Measurements from ENCODE around the gene SPTBN5. TPM values are rescaled to one million over a fixed set of nuclear protein-coding genes. Genes with fewer than 3 reads are reported as not detected.

Gene SPTBN5
- total and polyA plus RNA-seq, 12 donors: under 0.01 to 6.8 (median 0.55) TPM

DNA sequence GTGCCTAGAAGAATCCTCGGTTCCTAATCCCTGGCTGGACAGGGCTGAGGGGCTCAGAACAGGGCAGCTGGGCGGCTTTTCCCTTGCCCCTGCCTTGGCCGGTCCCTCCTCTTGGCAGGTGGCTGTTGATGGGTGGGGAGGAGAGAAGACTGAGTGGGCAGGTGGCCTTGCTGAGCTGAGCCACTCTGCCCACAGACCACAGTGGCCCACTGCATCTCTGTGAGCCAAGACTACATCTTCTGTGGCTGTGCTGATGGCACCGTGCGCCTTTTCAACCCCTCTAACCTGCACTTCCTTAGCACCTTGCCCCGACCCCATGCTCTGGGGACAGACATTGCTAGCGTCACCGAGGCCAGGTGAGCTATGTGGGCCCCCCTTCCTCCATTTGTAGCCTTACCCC lies 80.4 kb downstream of the SPTBN5 start:
- no peak overlapping the region for H3K4me3 ChIP-seq
- 92 to 95% (median 93%) methylated on average over 6 to 8 of the region's 8 CpGs for WGBS, 4 donors
- H3K36me3 ChIP-seq (replicated peaks in 1 of 2): peaks cover 0 to 60% of the 10 kb centered on the region in 2 donors
- no peak overlapping the region for H3K27ac ChIP-seq
- no peaks in the 10 kb centered on the region for H3K27me3 ChIP-seq
- peaks cover 0 to 4% of the 10 kb centered on the region in 2 donors for H3K4me1 ChIP-seq (replicated peaks in 1 of 2)
- no peak for TF ChIP-seq POLR2A (IDR thresholded peaks at IDR 0.05)
- TF ChIP-seq, protein P1, sequence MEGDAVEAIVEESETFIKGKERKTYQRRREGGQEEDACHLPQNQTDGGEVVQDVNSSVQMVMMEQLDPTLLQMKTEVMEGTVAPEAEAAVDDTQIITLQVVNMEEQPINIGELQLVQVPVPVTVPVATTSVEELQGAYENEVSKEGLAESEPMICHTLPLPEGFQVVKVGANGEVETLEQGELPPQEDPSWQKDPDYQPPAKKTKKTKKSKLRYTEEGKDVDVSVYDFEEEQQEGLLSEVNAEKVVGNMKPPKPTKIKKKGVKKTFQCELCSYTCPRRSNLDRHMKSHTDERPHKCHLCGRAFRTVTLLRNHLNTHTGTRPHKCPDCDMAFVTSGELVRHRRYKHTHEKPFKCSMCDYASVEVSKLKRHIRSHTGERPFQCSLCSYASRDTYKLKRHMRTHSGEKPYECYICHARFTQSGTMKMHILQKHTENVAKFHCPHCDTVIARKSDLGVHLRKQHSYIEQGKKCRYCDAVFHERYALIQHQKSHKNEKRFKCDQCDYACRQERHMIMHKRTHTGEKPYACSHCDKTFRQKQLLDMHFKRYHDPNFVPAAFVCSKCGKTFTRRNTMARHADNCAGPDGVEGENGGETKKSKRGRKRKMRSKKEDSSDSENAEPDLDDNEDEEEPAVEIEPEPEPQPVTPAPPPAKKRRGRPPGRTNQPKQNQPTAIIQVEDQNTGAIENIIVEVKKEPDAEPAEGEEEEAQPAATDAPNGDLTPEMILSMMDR (IDR thresholded peaks at IDR 0.05): no peak
- H3K9me3 ChIP-seq (replicated peaks in 1 of 3): no peaks in the 10 kb centered on the region
- DNase-seq: no peak
- intact Hi-C loops (cut with DNase I): loop anchor here (5.0 kb wide), 3 partner anchors 41 to 256 kb away; partner anchors contain the start of genes MAPKBP1 (in 1 of the 2) and TYRO3 (in 1 of the 2)

DNA sequence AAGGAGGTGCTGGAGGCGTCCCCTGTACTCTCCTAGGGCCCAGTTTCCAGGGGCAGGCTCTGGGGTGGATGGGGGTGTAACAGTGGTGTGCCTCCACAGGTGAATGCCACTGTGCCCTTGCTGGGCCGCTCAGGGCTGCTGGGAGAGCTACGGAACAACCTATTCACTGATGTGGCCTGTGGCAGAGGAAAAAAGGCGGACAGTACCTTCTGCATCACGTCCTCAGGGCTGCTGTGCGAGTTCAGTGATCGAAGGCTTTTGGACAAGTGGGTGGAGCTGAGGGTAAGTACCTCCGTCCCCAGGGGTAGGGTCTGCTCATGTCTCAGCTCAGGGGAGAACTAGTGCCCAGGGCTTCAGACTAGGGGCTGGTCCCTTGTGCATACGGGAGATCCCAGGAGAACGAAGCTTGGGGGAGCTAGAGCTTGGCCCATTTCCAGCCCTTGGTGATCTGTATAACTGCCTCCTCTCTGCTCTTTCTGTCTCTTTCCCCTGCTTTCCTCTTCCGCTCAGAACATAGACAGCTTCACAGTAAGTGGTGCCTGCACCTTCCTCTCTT lies 81.0 kb downstream of the SPTBN5 start:
- Histone ChIP-seq H3K27ac (no peak overlapping the region), H3K27me3 (no peaks in the 10 kb centered on the region), H3K4me3 (no peak overlapping the region), H3K4me1 (replicated peaks in 1 of 2) (peaks cover 0 to 4% of the 10 kb centered on the region in 2 donors), H3K36me3 (replicated peaks in 1 of 2) (peaks cover 0 to 55% of the 10 kb centered on the region in 2 donors), H3K9me3 (replicated peaks in 1 of 3) (no peaks in the 10 kb centered on the region)
- TF ChIP-seq POLR2A (IDR thresholded peaks at IDR 0.05): no peak
- TF ChIP-seq, protein P1 (IDR thresholded peaks at IDR 0.05): no peak
- intact Hi-C loops (cut with DNase I): loop anchor here (5.0 kb wide), 3 partner anchors 41 to 256 kb away; partner anchors contain the start of genes MAPKBP1 (in 1 of the 2) and TYRO3 (in 1 of the 2)
- WGBS, 4 donors: 85 to 95% (median 91%) methylated on average over 11 of the region's 11 CpGs
- DNase-seq: no peak

DNA sequence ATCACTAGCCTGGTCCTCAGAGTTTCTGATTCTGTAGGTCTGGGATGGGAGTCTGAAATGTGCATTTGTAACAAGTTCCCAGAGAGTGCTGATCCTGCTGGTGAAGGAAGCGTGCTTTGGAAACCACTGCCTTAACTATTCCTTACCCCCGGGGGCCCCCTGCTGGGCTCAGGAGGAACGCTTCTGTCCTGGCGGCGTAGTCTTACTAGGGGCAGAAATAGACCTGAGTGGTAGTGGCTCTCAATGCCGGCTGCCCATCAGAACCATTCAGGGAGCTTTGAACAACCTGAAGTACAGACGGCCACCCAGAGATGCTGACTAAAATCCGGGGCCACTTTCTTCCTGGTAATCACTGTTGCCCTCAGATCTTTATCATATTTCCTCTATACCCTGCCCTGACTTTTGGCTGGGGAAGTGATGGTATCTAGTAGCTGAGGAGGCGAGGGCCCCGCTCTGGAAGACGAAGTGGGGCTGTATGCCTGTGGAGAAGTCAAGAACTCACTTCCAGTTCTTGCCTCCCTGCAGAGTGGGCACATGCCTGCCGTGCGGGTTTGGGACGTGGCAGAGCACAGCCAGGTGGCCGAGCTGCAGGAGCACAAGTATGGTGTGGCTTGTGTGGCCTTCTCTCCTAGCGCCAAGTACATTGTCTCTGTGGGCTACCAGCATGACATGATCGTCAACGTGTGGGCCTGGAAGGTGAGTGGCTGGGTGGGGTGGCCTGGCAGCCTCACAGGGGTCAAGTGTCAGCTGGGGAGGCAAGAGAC lies 82.2 kb downstream of the SPTBN5 start:
- H3K27ac ChIP-seq: no peak overlapping the region
- H3K4me3 ChIP-seq: no peak overlapping the region
- peaks cover 0 to 42% of the 10 kb centered on the region in 2 donors for H3K36me3 ChIP-seq (replicated peaks in 1 of 2)
- no peaks in the 10 kb centered on the region for H3K27me3 ChIP-seq
- peak; percentile 83 to 95 (median 87) for DNase-seq
- intact Hi-C loops (cut with DNase I): loop anchor here (5.0 kb wide), 3 partner anchors 39 to 254 kb away; partner anchors contain the start of genes MAPKBP1 (in 1 of the 2) and TYRO3 (in 1 of the 2)
- H3K4me1 ChIP-seq (replicated peaks in 1 of 2): peaks cover 0 to 4% of the 10 kb centered on the region in 2 donors
- TF ChIP-seq, protein P1 (IDR thresholded peaks at IDR 0.05): peak; percentile 81 to 94 (median 88)
- TF ChIP-seq POLR2A (IDR thresholded peaks at IDR 0.05): no peak
- no peaks in the 10 kb centered on the region for H3K9me3 ChIP-seq (replicated peaks in 1 of 3)
- WGBS, 4 donors: 45 to 60% (median 53%) methylated on average over 11 to 18 of the region's 18 CpGs
